Activated B cell treated with CpG ODN at 0.5 μM for 24 hours (primary cell): ENCODE measurements around the gene PLD3. TPM values are rescaled to one million over a fixed set of nuclear protein-coding genes. Genes with fewer than 3 reads are reported as not detected.

ENCODE experiments used
- ATAC-seq: fragments of 200-7000 bp; cut with Tn5 transposase; one replicate; pipeline ENCODE4 v1.10.0; 2021; ENCODE audit warnings: low read depth, mild to moderate bottlenecking, moderate library complexity
- CTCF ChIA-PET: fragments of 350-600 bp; sonication (Branson Sonifier 250); formaldehyde crosslinking; loops from one replicate; lab custom pipeline; 2021; ENCODE audit warnings: antibody characterized with exemption; lab: Charles Lee
- POLR2A ChIA-PET: fragments of 350-600 bp; sonication (Branson Sonifier 250); formaldehyde crosslinking; loops from one replicate; lab custom pipeline; 2021; ENCODE audit warnings: antibody characterized with exemption; lab: Charles Lee
- DNase-seq: peaks from one replicate; pipeline ENCODE4 v3.0.0; 2022
- H3K27ac Mint-ChIP-seq: one replicate; pipeline ENCODE4 v1.8.0; 2020; ENCODE audit warnings: mixed read lengths
- H3K27me3 Mint-ChIP-seq: one replicate; pipeline ENCODE4 v1.8.0; 2021; ENCODE audit warnings: mixed read lengths
- H3K36me3 Mint-ChIP-seq: one replicate; pipeline ENCODE4 v1.8.0; 2021; ENCODE audit warnings: low read depth, mixed read lengths
- H3K4me1 Mint-ChIP-seq: one replicate; pipeline ENCODE4 v1.8.0; 2021; ENCODE audit warnings: mixed read lengths
- H3K4me3 Mint-ChIP-seq: one replicate; pipeline ENCODE4 v1.8.0; 2020; ENCODE audit warnings: mild to moderate bottlenecking, mixed read lengths
- H3K9me3 Mint-ChIP-seq: one replicate; pipeline ENCODE4 v1.8.0; 2020; ENCODE audit warnings: mixed read lengths
- intact Hi-C: fragments of 100-400 bp; cut with micrococcal nuclease; formaldehyde crosslinking; loops from one replicate; pipeline ENCODE4 v1.15.1; 2024
- total RNA-seq: library from RNA; stranded (reverse); gene quantifications from 2 replicates; pipeline ENCODE4 v1.2.3, GENCODE V29; 2022
- TF ChIP-seq, protein P1 (sequence below): fragments of 200-600 bp; IDR thresholded peaks from one replicate; pipeline ENCODE4 v1.8.0; 2022; ENCODE audit warnings: antibody characterized with exemption, mild to moderate bottlenecking

Gene PLD3
- total RNA-seq, 1 donor from 2014 or later: 37.8 TPM

GRCh38 chr19:40321566-40322270 is 26.8 kb upstream of the PLD3 start:
- TF ChIP-seq, protein P1, sequence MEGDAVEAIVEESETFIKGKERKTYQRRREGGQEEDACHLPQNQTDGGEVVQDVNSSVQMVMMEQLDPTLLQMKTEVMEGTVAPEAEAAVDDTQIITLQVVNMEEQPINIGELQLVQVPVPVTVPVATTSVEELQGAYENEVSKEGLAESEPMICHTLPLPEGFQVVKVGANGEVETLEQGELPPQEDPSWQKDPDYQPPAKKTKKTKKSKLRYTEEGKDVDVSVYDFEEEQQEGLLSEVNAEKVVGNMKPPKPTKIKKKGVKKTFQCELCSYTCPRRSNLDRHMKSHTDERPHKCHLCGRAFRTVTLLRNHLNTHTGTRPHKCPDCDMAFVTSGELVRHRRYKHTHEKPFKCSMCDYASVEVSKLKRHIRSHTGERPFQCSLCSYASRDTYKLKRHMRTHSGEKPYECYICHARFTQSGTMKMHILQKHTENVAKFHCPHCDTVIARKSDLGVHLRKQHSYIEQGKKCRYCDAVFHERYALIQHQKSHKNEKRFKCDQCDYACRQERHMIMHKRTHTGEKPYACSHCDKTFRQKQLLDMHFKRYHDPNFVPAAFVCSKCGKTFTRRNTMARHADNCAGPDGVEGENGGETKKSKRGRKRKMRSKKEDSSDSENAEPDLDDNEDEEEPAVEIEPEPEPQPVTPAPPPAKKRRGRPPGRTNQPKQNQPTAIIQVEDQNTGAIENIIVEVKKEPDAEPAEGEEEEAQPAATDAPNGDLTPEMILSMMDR: no peak
- Mint-ChIP-seq H3K4me3 (no peak overlapping the region), H3K4me1 (no peaks in the 10 kb centered on the region), H3K36me3 (peaks cover 77% of the 10 kb centered on the region), H3K27ac (no peak overlapping the region), H3K9me3 (no peaks in the 10 kb centered on the region), H3K27me3 (no peaks in the 10 kb centered on the region)
- intact Hi-C loops: no loop called here
- no peak for DNase-seq
- CTCF ChIA-PET: no interaction called here
- no peak for ATAC-seq
- POLR2A ChIA-PET: interaction anchor here (0.6 kb wide), 1 partner anchor 1860 kb away, joined by 3 read pairs; no protein-coding TSS in a partner anchor

DNA sequence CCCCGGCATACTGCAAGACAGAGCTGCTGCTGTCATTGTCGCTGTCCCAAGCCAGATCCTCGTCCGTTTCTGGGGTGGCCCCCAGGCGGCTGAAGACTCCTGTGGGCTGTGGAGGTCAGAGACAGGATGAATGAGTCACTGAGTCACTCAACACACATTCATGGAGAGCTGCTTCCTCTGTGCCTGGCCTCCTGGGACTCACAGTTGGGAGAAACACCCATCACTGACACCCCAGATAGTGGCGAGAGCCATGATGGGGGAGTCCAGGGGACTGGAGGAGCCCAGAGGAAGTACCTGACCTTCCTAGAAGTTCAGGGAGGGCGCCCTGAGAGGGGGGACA is 26.3 kb upstream of the PLD3 start:
- TF ChIP-seq, protein P1: no peak
- Mint-ChIP-seq H3K4me1 (no peaks in the 10 kb centered on the region), H3K9me3 (no peaks in the 10 kb centered on the region), H3K27ac (no peak overlapping the region), H3K36me3 (peaks cover 78% of the 10 kb centered on the region), H3K4me3 (no peak overlapping the region), H3K27me3 (no peaks in the 10 kb centered on the region)
- DNase-seq (no peak), ATAC-seq (no peak)
- POLR2A ChIA-PET: no interaction called here
- CTCF ChIA-PET: no interaction called here
- intact Hi-C loops: no loop called here

- ChIA-PET POLR2A (no interaction called here), CTCF (interaction anchor here (0.6 kb wide), 1 partner anchor 18 kb away, joined by 3 read pairs; no protein-coding TSS in a partner anchor)
- Mint-ChIP-seq H3K27ac (no peak overlapping the region), H3K4me1 (no peaks in the 10 kb centered on the region), H3K4me3 (no peak overlapping the region), H3K9me3 (no peaks in the 10 kb centered on the region), H3K27me3 (no peaks in the 10 kb centered on the region), H3K36me3 (peaks cover 83% of the 10 kb centered on the region)
- intact Hi-C loops: no loop called here
- DNase-seq (no peak), ATAC-seq (no peak)
- TF ChIP-seq, protein P1: no peak
Observed at GRCh38 chr19:40322951-40323615, 25.4 kb upstream of the PLD3 start.

- no peaks in the 10 kb centered on the region for H3K4me1 Mint-ChIP-seq
- H3K36me3 Mint-ChIP-seq: peaks cover 84% of the 10 kb centered on the region
- ATAC-seq: no peak
- no peak overlapping the region for H3K4me3 Mint-ChIP-seq
- TF ChIP-seq, protein P1: no peak
- ChIA-PET CTCF (interaction anchor here (0.6 kb wide), 1 partner anchor 18 kb away, joined by 3 read pairs; no protein-coding TSS in a partner anchor), POLR2A (no interaction called here)
- intact Hi-C loops: no loop called here
- DNase-seq: no peak
- no peaks in the 10 kb centered on the region for H3K27me3 Mint-ChIP-seq
- H3K9me3 Mint-ChIP-seq: no peaks in the 10 kb centered on the region
- H3K27ac Mint-ChIP-seq: no peak overlapping the region
Observed at GRCh38 chr19:40323705-40324104, 24.8 kb upstream of the PLD3 start.

GRCh38 chr19:40326201-40326600 is 22.3 kb upstream of the PLD3 start:
- no peak overlapping the region for H3K27ac Mint-ChIP-seq
- H3K36me3 Mint-ChIP-seq: peaks cover 86% of the 10 kb centered on the region
- CTCF ChIA-PET: interaction anchor here (0.9 kb wide), 1 partner anchor 21 kb away, joined by 3 read pairs; no protein-coding TSS in a partner anchor

More at GRCh38 chr19:40326201-40326600, 22.3 kb upstream of the PLD3 start:
- Mint-ChIP-seq H3K27me3 (no peaks in the 10 kb centered on the region), H3K4me3 (no peak overlapping the region), H3K4me1 (no peaks in the 10 kb centered on the region), H3K9me3 (no peaks in the 10 kb centered on the region)
- POLR2A ChIA-PET: no interaction called here
- TF ChIP-seq, protein P1: no peak
- no peak for DNase-seq
- intact Hi-C loops: no loop called here
- no peak for ATAC-seq
